G401.6 (cell line): ENCODE results near the gene FSTL4.
"Not testable (repeated sequence)": the region's sequence is repeated elsewhere in the genome, so short reads cannot be mapped to it uniquely, and the experiment has no call there.

Experiments used
- FAIRE-seq: peaks from 2 replicates; lab custom pipeline; 2012; peaks lifted over from hg19 to GRCh38; lab: Jason Lieb, UNC

Gene FSTL4

GRCh38 chr5:133220851-133221674, 391.3 kb downstream of the FSTL4 start:
- FAIRE-seq: no peak

GRCh38 chr5:133219296-133219695, 393.0 kb downstream of the FSTL4 start:
- no peak for FAIRE-seq

DNA sequence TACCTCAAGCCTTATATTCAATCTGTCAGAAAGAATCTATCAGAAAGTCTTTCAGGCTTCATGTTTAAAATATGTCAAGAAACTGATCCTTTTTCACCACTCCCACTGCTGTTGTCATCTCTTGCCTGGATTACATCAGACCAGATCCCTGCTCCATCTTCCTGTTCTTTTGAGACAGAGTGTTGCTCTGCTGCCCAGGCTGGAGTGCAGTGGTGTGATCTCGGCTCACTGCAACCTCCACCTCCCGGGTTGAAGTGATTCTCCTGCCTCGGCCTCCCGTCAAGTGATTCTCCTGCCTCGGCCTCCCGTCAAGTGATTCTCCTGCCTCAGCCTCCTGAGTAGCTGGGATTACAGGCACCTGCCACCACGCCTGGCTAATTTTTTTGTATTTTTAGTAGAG, 396.2 kb downstream of the FSTL4 start:
- not testable (repeated sequence) for FAIRE-seq

GRCh38 chr5:133214153-133214820, 398.1 kb downstream of the FSTL4 start:
- no peak for FAIRE-seq

GRCh38 chr5:133205649-133206048, 406.7 kb downstream of the FSTL4 start:
- no peak for FAIRE-seq

GRCh38 chr5:133205204-133205603, 407.1 kb downstream of the FSTL4 start:
- no peak for FAIRE-seq

DNA sequence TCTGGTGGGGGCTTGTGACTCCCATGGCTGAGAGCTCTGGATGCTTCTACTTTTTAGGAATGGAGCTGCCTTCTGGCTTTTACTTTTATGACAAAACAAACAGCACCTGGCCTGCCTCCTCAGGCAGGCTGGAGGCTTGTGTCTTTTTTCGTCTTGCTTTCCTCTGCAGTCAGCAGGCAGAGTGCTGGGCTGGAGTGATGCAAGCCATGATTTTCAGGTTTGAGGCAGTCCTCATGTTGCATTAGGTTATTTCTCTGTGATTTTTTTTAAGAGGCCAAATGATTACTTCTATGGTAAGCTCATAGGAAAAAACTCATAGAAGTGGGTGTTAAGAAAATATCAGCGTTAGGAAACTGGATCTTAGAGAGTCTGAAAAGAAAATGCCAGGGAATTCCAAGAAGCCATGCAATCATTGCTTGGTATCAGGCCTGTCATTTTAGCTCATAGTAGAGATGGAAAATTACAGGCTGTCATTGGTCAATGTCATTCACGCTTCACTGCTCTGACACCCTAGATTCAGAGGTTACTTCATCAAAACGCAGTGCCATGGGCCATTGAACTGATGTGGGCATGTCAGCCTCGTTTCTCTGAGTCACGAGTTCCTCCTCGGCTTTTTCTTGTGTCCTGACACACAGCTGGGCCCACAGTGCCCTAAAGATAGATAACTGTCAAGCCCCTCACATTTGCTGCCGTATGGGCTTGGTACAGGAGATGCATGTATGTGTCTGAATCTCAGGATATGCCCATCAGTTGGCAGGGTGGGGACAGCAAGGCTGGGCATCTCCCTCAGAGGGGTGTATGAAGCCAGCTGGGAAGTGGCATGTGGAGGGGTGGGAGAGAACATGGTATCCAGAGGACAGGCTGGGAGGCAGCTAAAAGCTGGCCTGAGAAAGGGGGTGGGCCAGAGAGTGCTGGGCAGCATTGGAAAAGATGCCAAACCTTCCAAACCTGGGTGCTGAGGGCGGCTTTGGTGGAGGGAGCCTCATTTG, 408.7 kb downstream of the FSTL4 start:
- no peak for FAIRE-seq

- no peak for FAIRE-seq
Measured at GRCh38 chr5:133202066-133202665, 410.2 kb downstream of the FSTL4 start.

GRCh38 chr5:133201310-133201709, 411.0 kb downstream of the FSTL4 start:
- FAIRE-seq: no peak

DNA sequence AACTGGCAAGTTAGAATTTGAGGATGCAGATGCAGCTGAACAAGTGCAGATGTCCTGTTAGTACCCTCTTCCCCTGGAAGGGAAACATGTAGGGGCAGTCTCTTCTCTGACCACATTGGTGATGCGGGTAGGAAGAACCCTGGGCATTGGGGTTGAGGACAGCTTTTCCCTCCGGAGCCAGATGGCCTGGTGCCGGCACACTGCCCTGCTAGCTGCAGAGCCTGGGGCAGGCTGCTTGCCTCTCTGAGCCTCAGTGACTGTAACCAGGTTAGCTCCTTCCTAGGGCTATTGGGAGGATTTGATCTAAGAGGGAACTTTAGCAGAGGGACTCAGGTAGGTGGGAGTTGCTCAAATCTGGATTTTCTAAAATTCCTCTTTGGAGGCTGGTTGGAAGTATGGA, 412.1 kb downstream of the FSTL4 start:
- no peak for FAIRE-seq

DNA sequence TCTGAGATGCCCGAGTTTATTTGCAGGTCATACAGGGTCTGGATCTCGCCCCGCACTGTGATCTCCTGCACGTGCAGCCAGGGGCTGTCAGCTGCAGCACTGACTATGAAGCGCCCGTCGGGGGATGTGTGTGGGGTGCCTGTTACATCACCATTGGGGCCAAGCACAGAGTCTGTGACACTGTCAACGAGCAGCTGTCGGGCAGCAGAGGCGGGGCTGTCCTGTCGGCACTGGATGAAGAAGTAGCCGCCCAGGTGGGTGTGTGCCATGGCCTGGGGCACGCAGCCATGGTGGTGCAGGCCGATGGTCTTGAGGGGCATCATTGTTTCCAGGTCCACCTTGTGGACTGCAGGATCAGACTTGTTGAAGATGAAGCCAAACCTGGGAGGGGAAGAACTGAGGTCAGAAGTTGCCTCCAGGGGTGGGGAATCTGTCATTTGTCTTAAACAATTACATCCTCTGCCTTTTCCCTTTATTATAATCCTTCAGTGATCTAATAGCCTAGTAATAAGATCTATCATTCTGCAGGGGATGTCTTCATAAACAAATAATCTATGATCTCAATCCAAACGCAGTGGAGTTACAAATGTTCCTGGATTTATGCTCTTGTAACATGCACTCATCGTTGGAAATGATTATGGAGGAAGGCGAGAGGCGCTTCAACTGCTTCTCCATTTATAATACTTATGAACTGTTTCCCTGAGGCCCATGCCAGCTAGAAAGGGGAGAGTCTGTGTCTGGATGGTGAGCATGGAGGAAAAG, 412.7 kb downstream of the FSTL4 start:
- no peak for FAIRE-seq

DNA sequence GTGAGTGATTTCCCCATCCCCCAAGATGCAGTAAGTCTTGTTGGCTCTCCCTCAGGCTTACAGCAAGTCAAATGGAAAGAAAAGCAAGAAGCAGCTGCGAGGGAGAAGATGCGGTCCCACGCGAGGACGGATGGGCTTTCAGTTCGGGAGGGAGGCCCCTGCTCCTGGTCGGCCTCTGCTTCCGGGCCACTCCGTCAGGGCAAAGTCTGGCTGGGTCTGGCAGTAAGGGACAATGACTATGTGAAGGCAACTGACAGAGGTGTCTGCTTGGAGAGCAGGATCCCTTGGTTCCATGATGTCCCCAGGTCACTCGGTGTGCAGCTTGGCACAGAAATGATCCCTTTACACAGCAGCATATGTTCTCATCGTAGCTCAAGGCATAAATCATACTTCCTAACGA, 413.8 kb downstream of the FSTL4 start:
- FAIRE-seq: no peak

DNA sequence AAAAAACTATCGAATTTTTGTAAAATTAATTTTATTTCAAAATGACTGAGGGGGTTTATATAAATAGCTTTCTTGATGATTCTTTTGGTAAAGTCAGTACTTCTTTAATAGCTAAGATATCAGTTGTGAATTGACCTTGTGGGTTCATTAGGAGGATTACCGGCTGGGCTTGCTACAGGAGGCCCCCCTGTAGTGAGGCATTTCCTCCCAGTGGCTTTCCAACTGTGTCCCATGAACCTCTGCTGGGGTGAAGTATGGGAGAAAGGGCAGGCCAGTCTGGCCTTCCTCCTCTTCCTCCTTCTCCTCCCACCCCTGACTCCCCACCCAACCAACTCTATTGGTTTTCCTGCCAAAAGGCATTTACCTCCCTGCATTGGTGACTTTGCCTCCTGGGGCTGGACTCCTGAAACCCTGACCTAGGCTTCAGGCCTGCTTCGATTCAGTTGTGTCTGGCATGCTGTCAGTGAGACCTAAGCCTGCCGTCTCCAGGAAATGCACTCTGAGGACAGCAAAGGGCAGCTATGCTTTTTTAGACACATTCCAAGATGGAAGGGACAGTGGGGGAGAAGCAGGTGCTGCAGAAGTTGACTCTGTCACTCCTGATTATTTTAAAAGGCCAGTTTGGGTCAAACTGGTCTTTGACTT, 415.8 kb downstream of the FSTL4 start:
- no peak for FAIRE-seq

DNA sequence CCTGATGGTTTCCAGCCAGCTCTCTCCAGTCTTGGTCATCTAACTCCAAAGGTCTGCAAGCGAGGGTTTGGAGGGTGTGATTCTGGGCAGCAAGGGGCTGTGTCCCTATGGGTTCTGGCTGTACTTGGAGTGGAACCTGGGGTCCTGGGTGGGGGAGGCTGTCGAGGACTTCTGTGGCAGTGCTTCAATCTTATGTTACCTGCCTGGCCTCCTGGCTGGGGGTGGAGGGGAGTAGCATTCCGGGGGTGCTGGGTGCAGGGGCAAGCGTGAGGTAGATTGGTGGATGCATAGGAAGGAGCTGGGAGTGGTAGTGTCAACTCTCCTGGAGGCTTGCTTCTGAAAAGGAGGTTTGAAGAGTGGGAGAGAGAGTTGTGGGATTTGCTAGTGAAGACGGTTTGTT, 417.1 kb downstream of the FSTL4 start:
- FAIRE-seq: no peak

- no peak for FAIRE-seq
Measured at GRCh38 chr5:133193794-133194193, 418.5 kb downstream of the FSTL4 start.

- FAIRE-seq: no peak
Measured at GRCh38 chr5:133192716-133193115, 419.6 kb downstream of the FSTL4 start.

GRCh38 chr5:133189881-133190280, 422.5 kb downstream of the FSTL4 start:
- FAIRE-seq: no peak

GRCh38 chr5:133179405-133179804, 432.9 kb downstream of the FSTL4 start:
- no peak for FAIRE-seq

- not testable (repeated sequence) for FAIRE-seq
Measured at GRCh38 chr5:133170756-133171387, 441.5 kb downstream of the FSTL4 start.

DNA sequence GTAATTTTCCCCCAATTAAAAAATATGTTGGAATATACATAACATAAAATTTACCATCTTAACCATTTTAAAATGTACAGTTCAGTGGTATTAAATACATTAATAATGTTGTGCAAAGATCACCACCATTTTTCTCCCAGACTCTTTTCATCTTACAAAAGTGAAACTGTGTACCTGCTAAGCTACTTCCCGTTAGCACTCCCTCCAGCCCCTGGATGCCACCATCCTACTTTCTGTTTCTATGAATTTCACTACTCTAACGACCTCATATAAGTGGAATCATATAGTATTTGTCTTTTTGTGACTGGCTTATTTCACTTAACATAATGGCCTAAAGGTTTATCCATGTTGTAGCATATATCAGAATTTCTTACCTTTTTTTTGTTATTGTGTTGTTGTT, 447.6 kb downstream of the FSTL4 start:
- FAIRE-seq: no peak
